CD14-positive monocyte (primary cell): ENCODE results near the gene SPOPL. TPM values are rescaled to one million over a fixed set of nuclear protein-coding genes. Genes with fewer than 3 reads are reported as not detected.
"Not testable (repeated sequence)": the region's sequence is repeated elsewhere in the genome, so short reads cannot be mapped to it uniquely, and the experiment has no call there.

Experiments used
- DNase-seq, 3 donors: peaks; one replicate each; pipeline ENCODE4 v3.0.0-alpha.2; 2011 to 2022
- H2AFZ ChIP-seq: 2 replicates; pipeline ENCODE4 v1.6.0; 2012; ENCODE audit warnings: mild to moderate bottlenecking, low read depth, low read length, inconsistent platforms; ENCODE audit not compliant: insufficient read depth, poor library complexity, severe bottlenecking
- H3K27ac ChIP-seq, 2 donors: 1 replicate in 1 of 2; 2 replicates in 1 of 2; pipeline ENCODE4 v1.5.1; 2012 to 2013; ENCODE audit warnings: low read length in 2 of 2, control low read depth in 1 of 2, inconsistent platforms in 1 of 2, low read depth in 1 of 2, mild to moderate bottlenecking in 1 of 2
- H3K27me3 ChIP-seq, 2 donors: one replicate each; pipeline versions ENCODE4 v1.6.0 to v1.6.1; 2011 to 2013; ENCODE audit warnings: low read length in 2 of 2; ENCODE audit not compliant: control insufficient read depth in 2 of 2, insufficient read depth in 2 of 2
- H3K36me3 ChIP-seq, 2 donors: replicated peaks in 1 of 2; 1 replicate in 1 of 2; 2 replicates in 1 of 2; pipeline versions ENCODE4 v1.5.1 to v1.6.1; 2012 to 2013; ENCODE audit warnings: low read length in 2 of 2, control low read depth in 1 of 2, inconsistent platforms in 1 of 2, mild to moderate bottlenecking in 1 of 2; ENCODE audit not compliant: insufficient read depth in 2 of 2, control insufficient read depth in 1 of 2
- H3K4me1 ChIP-seq, 2 donors: 1 replicate in 1 of 2; 2 replicates in 1 of 2; pipeline versions ENCODE4 v1.5.1 to v1.6.1; 2012 to 2013; ENCODE audit warnings: low read length in 2 of 2, control low read depth in 1 of 2, inconsistent platforms in 1 of 2, mild to moderate bottlenecking in 1 of 2, moderate library complexity in 1 of 2; ENCODE audit not compliant: insufficient read depth in 2 of 2, control insufficient read depth in 1 of 2
- H3K4me2 ChIP-seq: replicated peaks from 2 replicates; pipeline ENCODE3; 2012; ENCODE audit warnings: low read length, moderate library complexity, mild to moderate bottlenecking; ENCODE audit not compliant: poor library complexity, severe bottlenecking; ENCODE audit errors: extremely low read depth
- H3K4me3 ChIP-seq, 3 experiments: fragments of 200-600 bp in 1 of 3; sonication (generic) in 1 of 3; replicated peaks in 1 of 3; 1 replicate in 2 of 3; 2 replicates in 1 of 3; pipeline ENCODE4 v1.5.1; 2011 to 2013; ENCODE audit warnings: low read length in 3 of 3, mild to moderate bottlenecking in 3 of 3, control low read depth in 2 of 3, low read depth in 2 of 3, inconsistent platforms in 1 of 3, moderate library complexity in 1 of 3
- H3K79me2 ChIP-seq: 2 replicates; pipeline ENCODE4 v1.6.0; 2012; ENCODE audit warnings: mild to moderate bottlenecking, control low read depth, inconsistent platforms, low read length, moderate library complexity; ENCODE audit not compliant: insufficient read depth
- H3K9ac ChIP-seq: 2 replicates; pipeline ENCODE4 v1.6.0; 2017; ENCODE audit warnings: low read length, mild to moderate bottlenecking; ENCODE audit not compliant: insufficient read depth, poor library complexity, severe bottlenecking
- H3K9me3 ChIP-seq, 2 donors: replicated peaks in 1 of 2; 1 replicate in 1 of 2; 2 replicates in 1 of 2; pipeline versions ENCODE4 v1.5.1 to v1.6.1; 2012 to 2013; ENCODE audit warnings: low read length in 2 of 2, control low read depth in 1 of 2; ENCODE audit not compliant: control insufficient read depth in 1 of 2, insufficient read depth in 1 of 2
- H4K20me1 ChIP-seq: 2 replicates; pipeline ENCODE4 v1.6.0; 2012; ENCODE audit warnings: mild to moderate bottlenecking, low read length, control low read depth, moderate library complexity; ENCODE audit not compliant: insufficient read depth
- H3K27ac Mint-ChIP-seq, 7 donors: one replicate each; pipeline ENCODE4 v1.8.0; 2020; ENCODE audit warnings: mild to moderate bottlenecking in 7 of 7, mixed read lengths in 7 of 7, moderate library complexity in 6 of 7, inconsistent platforms in 2 of 7
- H3K27me3 Mint-ChIP-seq, 3 donors: one replicate each; pipeline ENCODE4 v1.8.0; 2021 to 2022; ENCODE audit warnings: low read depth in 3 of 3, mild to moderate bottlenecking in 3 of 3, mixed read lengths in 3 of 3, moderate library complexity in 3 of 3, inconsistent platforms in 1 of 3
- H3K36me3 Mint-ChIP-seq, 2 donors: one replicate each; pipeline ENCODE4 v1.8.0; 2020; ENCODE audit warnings: mixed read lengths in 2 of 2, inconsistent platforms in 1 of 2, mild to moderate bottlenecking in 1 of 2
- H3K4me1 Mint-ChIP-seq: one replicate; pipeline ENCODE4 v1.8.0; 2020; ENCODE audit warnings: mild to moderate bottlenecking, mixed read lengths
- H3K4me3 Mint-ChIP-seq, 2 donors: one replicate each; pipeline ENCODE4 v1.8.0; 2020; ENCODE audit warnings: mild to moderate bottlenecking in 2 of 2, mixed read lengths in 2 of 2, moderate library complexity in 1 of 2
- H3K9me3 Mint-ChIP-seq, 7 donors: one replicate each; pipeline ENCODE4 v1.8.0; 2020 to 2022; ENCODE audit warnings: mixed read lengths in 7 of 7, mild to moderate bottlenecking in 6 of 7, moderate library complexity in 6 of 7, inconsistent platforms in 2 of 7
- WGBS: methylation state at CpG from one replicate; pipeline ENCODE4 v1.1.5; 2013; ENCODE audit warnings: missing lambda C conversion rate; ENCODE audit not compliant: insufficient coverage; 5-methylcytosine and 5-hydroxymethylcytosine counted together
- intact Hi-C, 2 donors: fragments of 100-400 bp; cut with micrococcal nuclease; formaldehyde crosslinking; loops; one replicate each; pipeline versions ENCODE4 v1.15.0 to v1.15.1; 2023
- polyA plus RNA-seq, 3 donors: library from polyadenylated mRNA; depleted of rRNA in 1 of 3; unstranded in 2 of 3; stranded (reverse) in 1 of 3; fragments of 300-500 nt in 2 of 3; fragments of >200 nt in 1 of 3; fragmentation: Illumina TruSeq in 2 of 3; gene quantifications; 1 replicate in 2 of 3; 2 replicates in 1 of 3; pipeline ENCODE4 v1.2.3, GENCODE V29; 2012 to 2021
- TF ChIP-seq, protein P1 (sequence below): fragments of 200-600 bp; IDR thresholded peaks from one replicate; pipeline ENCODE4 v1.8.0; 2022; ENCODE audit warnings: antibody characterized with exemption, mild to moderate bottlenecking

Gene SPOPL
- polyA plus RNA-seq, 3 donors, result 13.1 to 22.4 (median 18.1) TPM

- intact Hi-C loops, result no loop called here
- Histone ChIP-seq H3K9ac (no peak overlapping the region), H3K27ac (peak overlapping the region in 1 of 2 donors; percentile 50), H3K4me2 (no peak overlapping the region), H2AFZ (no peak overlapping the region), H3K79me2 (peaks cover 99% of the 10 kb centered on the region), H3K27me3 (no peaks in the 10 kb centered on the region), H3K36me3 (peaks cover 0 to 12% of the 10 kb centered on the region in 2 donors), H3K4me3 (no peak overlapping the region), H4K20me1 (peaks cover 100% of the 10 kb centered on the region), H3K4me1 (peaks cover 14 to 20% of the 10 kb centered on the region in 2 donors), H3K9me3 (no peaks in the 10 kb centered on the region)
- H3K4me3 Mint-ChIP-seq, result no peak overlapping the region
- no peaks in the 10 kb centered on the region for H3K27me3 Mint-ChIP-seq
- peak overlapping the region in 2 of 7 donors; percentile 3 to 68 for H3K27ac Mint-ChIP-seq
- H3K9me3 Mint-ChIP-seq, result peaks cover 0 to 10% (median 4%) of the 10 kb centered on the region in 7 donors
- peaks cover 25 to 33% of the 10 kb centered on the region in 2 donors for H3K36me3 Mint-ChIP-seq
- no peak for DNase-seq
- WGBS, result 100% methylated on average over 1 of the region's 5 CpGs
- TF ChIP-seq, protein P1, sequence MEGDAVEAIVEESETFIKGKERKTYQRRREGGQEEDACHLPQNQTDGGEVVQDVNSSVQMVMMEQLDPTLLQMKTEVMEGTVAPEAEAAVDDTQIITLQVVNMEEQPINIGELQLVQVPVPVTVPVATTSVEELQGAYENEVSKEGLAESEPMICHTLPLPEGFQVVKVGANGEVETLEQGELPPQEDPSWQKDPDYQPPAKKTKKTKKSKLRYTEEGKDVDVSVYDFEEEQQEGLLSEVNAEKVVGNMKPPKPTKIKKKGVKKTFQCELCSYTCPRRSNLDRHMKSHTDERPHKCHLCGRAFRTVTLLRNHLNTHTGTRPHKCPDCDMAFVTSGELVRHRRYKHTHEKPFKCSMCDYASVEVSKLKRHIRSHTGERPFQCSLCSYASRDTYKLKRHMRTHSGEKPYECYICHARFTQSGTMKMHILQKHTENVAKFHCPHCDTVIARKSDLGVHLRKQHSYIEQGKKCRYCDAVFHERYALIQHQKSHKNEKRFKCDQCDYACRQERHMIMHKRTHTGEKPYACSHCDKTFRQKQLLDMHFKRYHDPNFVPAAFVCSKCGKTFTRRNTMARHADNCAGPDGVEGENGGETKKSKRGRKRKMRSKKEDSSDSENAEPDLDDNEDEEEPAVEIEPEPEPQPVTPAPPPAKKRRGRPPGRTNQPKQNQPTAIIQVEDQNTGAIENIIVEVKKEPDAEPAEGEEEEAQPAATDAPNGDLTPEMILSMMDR, result no peak
- peaks cover 61% of the 10 kb centered on the region for H3K4me1 Mint-ChIP-seq
These were observed 20.3 kb downstream of the SPOPL start for GRCh38 chr2:138521821-138522220.

- Histone ChIP-seq H3K79me2 (peaks cover 99% of the 10 kb centered on the region), H3K4me2 (no peak overlapping the region), H3K27ac (peak overlapping the region in 1 of 2 donors; percentile 50), H3K27me3 (no peaks in the 10 kb centered on the region), H3K36me3 (peaks cover 0 to 12% of the 10 kb centered on the region in 2 donors), H3K9ac (no peak overlapping the region), H4K20me1 (peaks cover 100% of the 10 kb centered on the region), H3K9me3 (no peaks in the 10 kb centered on the region), H3K4me3 (no peak overlapping the region), H2AFZ (no peak overlapping the region), H3K4me1 (peaks cover 13 to 17% of the 10 kb centered on the region in 2 donors)
- WGBS, result no CpG with 5 or more reads among the region's 3 CpGs
- TF ChIP-seq, protein P1, result no peak
- no peaks in the 10 kb centered on the region for H3K27me3 Mint-ChIP-seq
- intact Hi-C loops, result no loop called here
- H3K27ac Mint-ChIP-seq, result peak overlapping the region in 4 of 7 donors; percentile 29 to 75 (median 70)
- peaks cover 0 to 10% (median 4%) of the 10 kb centered on the region in 7 donors for H3K9me3 Mint-ChIP-seq
- H3K4me3 Mint-ChIP-seq, result no peak overlapping the region
- no peak for DNase-seq
- H3K36me3 Mint-ChIP-seq, result peaks cover 26 to 37% of the 10 kb centered on the region in 2 donors
- peaks cover 58% of the 10 kb centered on the region for H3K4me1 Mint-ChIP-seq
These were observed 21.0 kb downstream of the SPOPL start for GRCh38 chr2:138522556-138522955.

DNA sequence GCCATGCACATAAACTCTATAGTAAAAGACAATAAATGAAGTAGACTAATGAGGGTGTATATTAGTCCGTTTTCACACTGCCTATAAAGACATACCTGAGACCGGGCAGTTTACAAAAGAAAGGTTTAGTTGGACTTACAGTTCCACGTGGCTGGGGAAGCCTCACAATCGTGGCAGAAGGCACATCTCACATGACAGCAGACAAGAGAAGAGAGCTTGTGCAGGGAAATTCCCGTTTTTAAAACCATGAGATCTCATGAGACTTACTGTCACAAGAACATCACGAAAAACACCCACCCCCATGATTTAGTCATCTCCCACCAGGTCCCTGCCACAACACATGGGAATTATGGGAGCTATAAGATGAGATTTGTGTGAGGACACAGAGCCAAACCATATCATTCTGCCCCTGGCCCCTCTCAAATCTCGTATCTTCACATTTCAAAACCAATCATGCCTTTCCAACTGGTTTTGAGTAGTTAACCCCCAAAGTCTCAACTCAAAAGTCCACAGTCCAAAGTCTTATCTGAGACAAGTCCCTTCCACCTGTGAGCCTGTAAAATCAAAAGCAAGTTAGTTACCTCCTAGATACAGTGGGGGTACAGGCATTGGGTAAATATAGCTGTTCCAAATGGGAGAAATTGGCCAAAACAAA, 21.6 kb downstream of the SPOPL start:
- peaks cover 13 to 17% of the 10 kb centered on the region in 2 donors for H3K4me1 ChIP-seq
- H3K4me2 ChIP-seq, H3K9ac ChIP-seq, H3K27me3 Mint-ChIP-seq, H3K27me3 ChIP-seq, H3K4me3 ChIP-seq, H3K9me3 ChIP-seq, H2AFZ ChIP-seq, intact Hi-C loops, H3K9me3 Mint-ChIP-seq: not testable (repeated sequence)
- H3K4me3 Mint-ChIP-seq, result peak overlapping the region in 1 of 2 donors; percentile 64
- 40% methylated on average over 2 of the region's 7 CpGs for WGBS
- H4K20me1 ChIP-seq, result peaks cover 100% of the 10 kb centered on the region
- H3K4me1 Mint-ChIP-seq, result peaks cover 57% of the 10 kb centered on the region
- H3K27ac Mint-ChIP-seq, result peak overlapping the region; percentile 54 to 81 (median 68)
- DNase-seq, result peak in 1 of 3 donors; percentile 67
- H3K36me3 ChIP-seq, result peaks cover 0 to 12% of the 10 kb centered on the region in 2 donors
- peak overlapping the region in 1 of 2 donors; percentile 60 for H3K27ac ChIP-seq
- H3K36me3 Mint-ChIP-seq, result peaks cover 32 to 37% of the 10 kb centered on the region in 2 donors
- H3K79me2 ChIP-seq, result peaks cover 99% of the 10 kb centered on the region
